Progenitor cell of endocrine pancreas (in vitro differentiated cells): ENCODE results near the gene BCS1L. TPM values are rescaled to one million over a fixed set of nuclear protein-coding genes. Genes with fewer than 3 reads are reported as not detected.
"Not testable (repeated sequence)": the region's sequence is repeated elsewhere in the genome, so short reads cannot be mapped to it uniquely, and the experiment has no call there.

ENCODE experiments used
- DNase-seq: peaks from one replicate; pipeline ENCODE4 v3.0.0; 2021; ENCODE audit warnings: low spot score; ENCODE audit not compliant: unreplicated experiment
- H3K27ac Mint-ChIP-seq: 2 replicates; pipeline ENCODE4 v1.8.0; 2021; ENCODE audit warnings: mild to moderate bottlenecking, moderate library complexity, mixed read lengths
- H3K27me3 Mint-ChIP-seq: 2 replicates; pipeline ENCODE4 v1.8.0; 2021; ENCODE audit warnings: mixed read lengths
- H3K36me3 Mint-ChIP-seq: 2 replicates; pipeline ENCODE4 v1.8.0; 2022; ENCODE audit warnings: mixed read lengths; ENCODE audit not compliant: insufficient read depth
- H3K4me1 Mint-ChIP-seq: 2 replicates; pipeline ENCODE4 v1.8.0; 2021; ENCODE audit warnings: low read depth, mixed read lengths
- H3K4me3 Mint-ChIP-seq: 2 replicates; pipeline ENCODE4 v1.8.0; 2021; ENCODE audit warnings: low read depth, mild to moderate bottlenecking, moderate library complexity, mixed read lengths
- H3K9me3 Mint-ChIP-seq: 2 replicates; pipeline ENCODE4 v1.8.0; 2021; ENCODE audit warnings: low read depth, mixed read lengths
- total RNA-seq: library from RNA; stranded (reverse); gene quantifications from 2 replicates; pipeline ENCODE4 v1.2.1, GENCODE V29; 2021
- TF ChIP-seq, protein P1 (sequence below): fragments of 200-600 bp; sonication (generic); IDR thresholded peaks from one replicate; pipeline ENCODE4 v1.5.0; 2021; ENCODE audit warnings: antibody characterized with exemption, mild to moderate bottlenecking; ENCODE audit not compliant: unreplicated experiment

The BCS1L gene
- total RNA-seq, 1 donor from 2014 or later, result 49.9 TPM

DNA sequence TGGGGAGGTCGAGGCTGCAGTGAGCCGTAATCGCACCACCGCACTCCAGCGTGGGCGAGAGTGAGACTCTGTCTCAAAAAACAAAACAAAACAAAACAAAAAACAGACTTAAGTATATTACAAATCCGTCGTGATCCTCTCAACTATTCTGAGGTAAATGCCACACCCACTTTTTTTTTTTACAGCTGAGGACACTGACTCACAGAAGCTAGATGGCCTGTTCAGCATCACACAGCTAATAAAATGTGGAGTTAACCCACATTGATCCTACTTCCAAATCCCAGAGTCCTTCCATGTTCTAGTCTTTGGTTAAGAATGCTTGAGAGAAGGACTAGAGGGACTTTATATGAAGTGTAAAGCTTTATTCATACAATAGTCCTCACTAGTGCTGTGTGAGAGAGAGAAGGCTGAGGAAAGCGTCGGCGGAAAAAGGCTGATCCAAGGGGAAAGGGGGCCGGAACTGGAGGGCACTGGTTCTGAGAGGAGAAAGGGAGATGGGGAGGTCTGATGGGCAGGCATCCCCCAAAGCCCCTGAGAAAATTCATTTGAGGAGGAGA is 11.7 kb downstream of the BCS1L start:
- Mint-ChIP-seq H3K4me1 (peaks cover 19% of the 10 kb centered on the region), H3K9me3 (no peaks in the 10 kb centered on the region), H3K27ac (peak overlapping the region; percentile 98), H3K4me3 (peak overlapping the region; percentile 97), H3K27me3 (no peaks in the 10 kb centered on the region), H3K36me3 (peaks cover 6% of the 10 kb centered on the region)
- DNase-seq, result no peak
- TF ChIP-seq, protein P1, sequence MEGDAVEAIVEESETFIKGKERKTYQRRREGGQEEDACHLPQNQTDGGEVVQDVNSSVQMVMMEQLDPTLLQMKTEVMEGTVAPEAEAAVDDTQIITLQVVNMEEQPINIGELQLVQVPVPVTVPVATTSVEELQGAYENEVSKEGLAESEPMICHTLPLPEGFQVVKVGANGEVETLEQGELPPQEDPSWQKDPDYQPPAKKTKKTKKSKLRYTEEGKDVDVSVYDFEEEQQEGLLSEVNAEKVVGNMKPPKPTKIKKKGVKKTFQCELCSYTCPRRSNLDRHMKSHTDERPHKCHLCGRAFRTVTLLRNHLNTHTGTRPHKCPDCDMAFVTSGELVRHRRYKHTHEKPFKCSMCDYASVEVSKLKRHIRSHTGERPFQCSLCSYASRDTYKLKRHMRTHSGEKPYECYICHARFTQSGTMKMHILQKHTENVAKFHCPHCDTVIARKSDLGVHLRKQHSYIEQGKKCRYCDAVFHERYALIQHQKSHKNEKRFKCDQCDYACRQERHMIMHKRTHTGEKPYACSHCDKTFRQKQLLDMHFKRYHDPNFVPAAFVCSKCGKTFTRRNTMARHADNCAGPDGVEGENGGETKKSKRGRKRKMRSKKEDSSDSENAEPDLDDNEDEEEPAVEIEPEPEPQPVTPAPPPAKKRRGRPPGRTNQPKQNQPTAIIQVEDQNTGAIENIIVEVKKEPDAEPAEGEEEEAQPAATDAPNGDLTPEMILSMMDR, result no peak

DNA sequence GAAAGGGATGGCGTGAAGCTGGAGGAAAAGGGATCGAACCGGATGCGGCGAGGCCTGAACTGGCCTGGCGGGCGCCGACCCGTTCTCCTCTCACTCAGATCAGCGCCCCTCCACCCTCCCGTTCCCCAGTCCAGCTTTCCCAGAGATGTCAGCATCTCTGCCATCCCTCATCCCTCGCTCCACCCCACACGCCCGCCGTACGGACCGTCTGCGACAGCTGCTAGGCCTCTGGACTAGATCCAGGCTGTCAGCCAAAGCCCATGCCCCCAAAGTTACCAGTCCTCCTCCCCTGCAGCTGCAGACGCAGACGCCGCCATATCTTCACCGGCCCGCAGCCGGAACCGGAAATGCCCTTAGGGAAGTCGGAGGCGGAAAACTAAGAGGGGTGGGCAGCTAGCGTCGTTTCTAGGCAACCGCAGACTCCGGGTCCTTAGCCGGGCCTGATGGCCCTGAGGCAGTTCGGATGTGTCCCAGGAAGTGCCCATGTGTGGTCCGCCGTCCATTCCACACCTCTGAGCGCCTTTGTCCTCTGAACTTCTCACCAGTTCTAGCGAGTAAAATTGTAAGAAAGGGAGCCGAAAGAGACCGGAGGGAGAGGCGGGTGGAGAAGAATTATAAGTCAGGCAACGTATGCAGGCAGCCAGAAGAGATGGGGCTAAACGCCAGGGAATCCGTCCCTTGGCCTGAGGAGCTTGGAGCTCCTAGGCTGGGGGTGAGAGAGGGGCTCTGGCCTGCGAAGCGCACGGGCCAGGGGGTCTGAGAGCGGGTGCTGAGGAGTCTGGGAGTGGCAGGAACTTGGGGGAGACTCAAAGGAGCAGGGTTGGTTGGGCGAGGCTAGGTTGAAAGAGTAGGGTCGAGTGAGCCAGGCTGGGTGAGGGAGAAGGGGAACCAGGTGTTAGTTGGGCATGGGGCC is 12.4 kb downstream of the BCS1L start, which contains the start of the genes RNF25 and STK36:
TSS of gene RNF25 (minus strand) at position 349 of the 913 bp plus-strand sequence. CDS start at position 317, 32 bp downstream.
TSS of gene STK36 (plus strand) at position 433 of the 913 bp plus-strand sequence. CDS start 744 bp downstream, outside the sequence.
- peaks cover 7% of the 10 kb centered on the region for H3K36me3 Mint-ChIP-seq
- peak within 1 kb of the TSS; percentile 97 for H3K4me3 Mint-ChIP-seq
- TF ChIP-seq, protein P1, result no peak
- H3K4me1 Mint-ChIP-seq, result peaks cover 19% of the 10 kb centered on the region
- H3K27ac Mint-ChIP-seq, result peak within 1 kb of the TSS; percentile 98
- no peaks in the 10 kb centered on the region for H3K9me3 Mint-ChIP-seq
- no peaks in the 10 kb centered on the region for H3K27me3 Mint-ChIP-seq
- DNase-seq, result peak; percentile 55

GRCh38 chr2:218679119-218679518 is 19.6 kb downstream of the BCS1L start:
- Mint-ChIP-seq H3K27ac (no peak overlapping the region), H3K4me1 (no peaks in the 10 kb centered on the region), H3K36me3 (peaks cover 9% of the 10 kb centered on the region), H3K27me3 (no peaks in the 10 kb centered on the region), H3K9me3 (no peaks in the 10 kb centered on the region), H3K4me3 (no peak overlapping the region)
- TF ChIP-seq, protein P1, result no peak
- no peak for DNase-seq

- H3K9me3 Mint-ChIP-seq, result no peaks in the 10 kb centered on the region
- peaks cover 12% of the 10 kb centered on the region for H3K36me3 Mint-ChIP-seq
- no peak for DNase-seq
- H3K27me3 Mint-ChIP-seq, result no peaks in the 10 kb centered on the region
- no peak overlapping the region for H3K4me3 Mint-ChIP-seq
- TF ChIP-seq, protein P1, result no peak
- no peaks in the 10 kb centered on the region for H3K4me1 Mint-ChIP-seq
- H3K27ac Mint-ChIP-seq, result no peak overlapping the region
Measured at GRCh38 chr2:218680061-218680460, 20.6 kb downstream of the BCS1L start.

GRCh38 chr2:218687400-218688060 is 28.0 kb downstream of the BCS1L start:
- not testable (repeated sequence) for H3K4me3 Mint-ChIP-seq
- DNase-seq, result peak; percentile 17

More at GRCh38 chr2:218687400-218688060, 28.0 kb downstream of the BCS1L start:
- not testable (repeated sequence) for H3K9me3 Mint-ChIP-seq, H3K27me3 Mint-ChIP-seq, H3K27ac Mint-ChIP-seq, H3K4me1 Mint-ChIP-seq
- TF ChIP-seq, protein P1, result peak; percentile 85
- H3K36me3 Mint-ChIP-seq, result peaks cover 16% of the 10 kb centered on the region
